ENCODE data around the gene NTRK1. TPM values are rescaled to one million over a fixed set of nuclear protein-coding genes. Genes with fewer than 3 reads are reported as not detected.

Gene NTRK1
- total RNA-seq, 1 donor from 2014 or later = 1.4 TPM

DNA sequence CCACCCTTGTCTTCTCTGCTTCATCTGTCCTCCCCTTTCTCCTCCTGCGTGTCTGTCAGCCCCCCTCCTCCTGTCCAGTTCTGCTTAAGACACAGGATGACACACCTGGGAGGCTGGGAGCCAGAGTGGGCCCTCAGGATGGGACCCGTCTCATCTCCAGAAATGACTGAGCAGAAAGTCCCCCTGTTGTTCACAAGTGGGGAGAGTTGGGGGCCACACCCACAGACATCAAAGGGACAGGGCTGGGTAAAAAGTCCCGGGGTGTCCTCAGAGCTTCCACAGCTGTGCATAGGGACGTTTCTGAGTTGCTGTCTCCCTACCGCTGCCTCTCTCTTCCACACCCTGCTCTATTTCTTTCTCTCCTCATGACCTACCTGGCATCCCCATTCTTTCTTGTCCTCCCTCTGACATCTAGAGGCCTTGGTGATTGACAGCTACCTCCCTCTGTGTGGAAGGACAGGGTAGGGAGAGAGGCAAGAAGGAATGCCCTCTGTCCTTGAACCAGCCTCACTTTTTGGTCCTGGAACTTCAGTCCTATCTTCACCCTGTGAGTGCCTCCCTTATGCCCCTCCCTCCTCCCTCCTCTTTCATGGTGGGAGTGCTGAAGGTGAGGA is 24.5 kb upstream of the NTRK1 start:
- no peak for DNase-seq (ENCODE audit: low spot score)
- intact Hi-C loops (cut with DNase I) = no loop called here

GRCh38 chr1:156836892-156837291 is 23.8 kb upstream of the NTRK1 start:
- no peak for DNase-seq (ENCODE audit: low spot score)
- intact Hi-C loops (cut with DNase I) = no loop called here

- no peak for DNase-seq (ENCODE audit: low spot score)
- intact Hi-C loops (cut with DNase I) = loop anchor here (1.0 to 2.0 kb wide), 2 partner anchors 21 to 54 kb away; partner anchors contain the start of genes NTRK1 and PEAR1
Measured at GRCh38 chr1:156838972-156839371, 21.7 kb upstream of the NTRK1 start.

DNA sequence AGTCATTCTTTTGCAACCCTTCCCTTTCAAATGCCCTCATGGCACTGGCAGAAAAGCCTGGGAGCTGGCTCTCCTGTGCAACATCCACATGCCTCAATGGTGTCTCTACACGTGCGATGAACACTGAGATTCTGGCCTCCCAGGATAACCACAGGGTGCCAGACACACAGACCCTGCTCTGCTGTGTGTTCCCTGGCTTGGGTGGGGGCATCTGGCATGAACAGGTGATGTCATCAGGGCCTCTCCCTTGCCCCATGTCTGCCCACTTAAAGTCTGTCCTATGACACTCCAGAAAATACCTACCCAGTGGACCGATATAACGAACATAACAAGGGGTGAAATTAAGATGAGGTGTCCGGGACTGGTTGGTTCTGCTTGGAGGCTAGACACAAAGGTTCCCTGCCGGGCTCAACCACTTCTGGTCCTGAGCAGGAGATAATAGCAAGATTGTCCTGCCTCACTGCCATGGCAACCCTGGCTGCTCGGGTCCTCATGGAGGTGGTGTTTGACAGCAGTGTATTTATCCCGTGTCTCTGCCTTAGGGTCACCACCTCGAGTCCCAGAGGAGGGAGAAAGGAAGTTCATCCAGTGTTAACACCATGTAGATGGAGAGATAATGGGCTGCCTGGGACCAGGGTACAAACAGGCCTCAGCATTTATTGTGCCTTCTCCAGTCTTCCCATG is 21.1 kb upstream of the NTRK1 start:
- no peak for DNase-seq (ENCODE audit: low spot score)
- intact Hi-C loops (cut with DNase I) = loop anchor here (1.0 to 5.0 kb wide), 3 partner anchors 21 to 88 kb away; partner anchors contain the start of genes NTRK1 and PEAR1

GRCh38 chr1:156840186-156840897 is 20.3 kb upstream of the NTRK1 start:
- intact Hi-C loops (cut with DNase I) = loop anchor here (5.0 kb wide), 1 partner anchor 87 kb away; no protein-coding TSS in a partner anchor
- DNase-seq (ENCODE audit: low spot score) = no peak

GRCh38 chr1:156840898-156841279 is 19.8 kb upstream of the NTRK1 start:
- DNase-seq (ENCODE audit: low spot score) = no peak
- intact Hi-C loops (cut with DNase I) = loop anchor here (5.0 kb wide), 1 partner anchor 86 kb away; no protein-coding TSS in a partner anchor

GRCh38 chr1:156841295-156841855 is 19.3 kb upstream of the NTRK1 start:
- no peak for DNase-seq (ENCODE audit: low spot score)
- intact Hi-C loops (cut with DNase I) = loop anchor here (5.0 kb wide), 1 partner anchor 86 kb away; no protein-coding TSS in a partner anchor

DNA sequence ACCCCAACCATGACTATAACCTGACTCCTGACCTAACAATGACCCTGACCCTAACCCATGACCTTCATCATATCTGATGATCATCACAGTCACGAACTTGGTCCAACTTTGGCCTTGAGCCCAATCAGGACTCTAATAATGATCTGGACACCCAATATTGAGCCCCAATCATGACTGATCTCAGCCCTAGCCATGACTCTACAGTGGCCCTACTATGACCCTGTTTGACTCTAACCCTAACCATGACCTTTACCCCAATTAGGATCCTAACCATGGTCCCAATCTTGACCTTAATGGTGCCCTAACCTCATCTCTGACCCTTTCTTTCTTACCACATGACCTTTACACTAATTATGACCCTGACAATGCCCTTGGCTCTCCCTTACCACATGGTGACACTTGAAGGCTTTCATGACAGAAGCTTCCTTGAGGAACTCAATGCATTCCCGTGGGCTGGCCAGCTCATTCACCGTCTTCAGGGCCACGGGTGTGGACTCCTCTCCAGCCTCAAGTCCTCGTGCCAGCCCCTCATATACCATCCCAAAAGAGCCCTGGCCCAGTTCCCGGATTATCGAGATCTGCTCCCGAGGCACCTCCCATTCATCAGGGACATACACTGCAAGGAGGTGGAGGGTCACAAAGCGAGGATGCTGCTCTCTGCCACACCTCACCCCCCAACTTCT is 17.9 kb upstream of the NTRK1 start:
- intact Hi-C loops (cut with DNase I) = loop anchor here (5.0 kb wide), 1 partner anchor 85 kb away; no protein-coding TSS in a partner anchor
- no peak for DNase-seq (ENCODE audit: low spot score)

- intact Hi-C loops (cut with DNase I) = loop anchor here (5.0 kb wide), 1 partner anchor 83 kb away; no protein-coding TSS in a partner anchor
- DNase-seq (ENCODE audit: low spot score) = no peak
Measured at GRCh38 chr1:156844102-156844501, 16.6 kb upstream of the NTRK1 start.

DNA sequence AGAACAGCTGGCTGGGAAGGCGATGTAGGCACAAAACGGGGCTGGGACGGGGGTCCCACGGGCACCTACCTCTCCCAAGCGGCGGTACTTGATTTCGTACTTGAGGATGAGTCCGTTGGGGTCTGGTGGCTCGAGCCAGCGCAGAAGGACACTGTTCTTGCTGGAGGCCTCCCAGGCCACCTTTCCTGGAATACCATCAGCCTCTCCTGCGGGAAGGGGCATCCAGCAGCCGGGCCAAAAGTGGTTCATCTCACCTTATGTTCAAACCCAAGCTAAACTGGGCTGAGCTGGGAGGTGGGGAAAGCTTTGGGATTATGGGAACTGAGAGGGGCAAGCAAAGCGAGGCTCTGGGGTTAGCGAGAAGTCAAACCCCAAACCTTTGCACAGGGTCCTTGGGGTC is 16.0 kb upstream of the NTRK1 start:
- intact Hi-C loops (cut with DNase I) = loop anchor here (5.0 kb wide), 1 partner anchor 83 kb away; no protein-coding TSS in a partner anchor

DNA sequence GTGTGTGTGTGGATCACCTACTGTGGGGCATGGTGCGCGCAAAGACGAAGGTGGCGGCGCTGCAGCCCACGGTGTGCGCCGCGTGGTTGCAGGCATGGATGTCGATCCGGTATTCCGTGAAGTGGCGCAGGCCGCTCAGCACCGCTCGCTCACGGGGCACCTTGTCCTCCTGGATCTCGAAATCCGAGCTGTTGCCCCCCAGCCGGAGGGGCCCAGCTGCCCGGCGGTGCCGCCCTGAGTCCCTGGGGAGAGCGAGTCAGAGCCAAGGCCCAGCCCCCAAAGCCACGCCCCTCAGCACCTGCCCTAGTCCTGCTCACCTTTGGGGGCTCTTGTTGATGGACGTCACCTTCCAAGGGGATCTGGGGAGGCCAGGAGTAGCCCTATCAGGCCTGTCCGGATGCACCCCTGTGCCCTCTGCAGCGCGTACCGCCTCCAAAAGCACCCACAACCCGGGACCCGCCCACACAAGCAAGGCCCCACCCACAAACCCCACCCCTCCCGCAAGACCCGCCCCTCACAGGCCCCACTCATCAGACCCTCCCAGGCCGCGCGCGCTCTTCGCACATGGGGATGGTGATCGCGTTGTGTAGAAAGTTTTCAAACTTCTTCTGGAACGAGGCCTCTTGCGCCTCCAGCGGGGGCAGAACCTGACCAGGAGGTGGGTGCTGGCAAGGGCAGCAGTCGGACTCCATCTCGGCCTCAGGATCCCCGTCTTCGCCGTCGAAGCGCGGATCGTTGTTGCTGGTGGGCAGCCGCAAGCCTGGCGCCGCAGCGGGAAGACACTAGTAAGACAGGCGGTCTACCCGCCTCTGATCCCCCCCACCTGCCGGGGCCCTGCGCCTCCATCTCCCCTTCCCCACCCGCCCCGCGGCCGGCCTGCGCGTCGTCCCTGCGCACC is 15.4 kb upstream of the NTRK1 start:
- DNase-seq (ENCODE audit: low spot score) = no peak

More for the DNA sequence above, 16.0 kb upstream of the NTRK1 start:
- no peak for DNase-seq (ENCODE audit: low spot score)

DNA sequence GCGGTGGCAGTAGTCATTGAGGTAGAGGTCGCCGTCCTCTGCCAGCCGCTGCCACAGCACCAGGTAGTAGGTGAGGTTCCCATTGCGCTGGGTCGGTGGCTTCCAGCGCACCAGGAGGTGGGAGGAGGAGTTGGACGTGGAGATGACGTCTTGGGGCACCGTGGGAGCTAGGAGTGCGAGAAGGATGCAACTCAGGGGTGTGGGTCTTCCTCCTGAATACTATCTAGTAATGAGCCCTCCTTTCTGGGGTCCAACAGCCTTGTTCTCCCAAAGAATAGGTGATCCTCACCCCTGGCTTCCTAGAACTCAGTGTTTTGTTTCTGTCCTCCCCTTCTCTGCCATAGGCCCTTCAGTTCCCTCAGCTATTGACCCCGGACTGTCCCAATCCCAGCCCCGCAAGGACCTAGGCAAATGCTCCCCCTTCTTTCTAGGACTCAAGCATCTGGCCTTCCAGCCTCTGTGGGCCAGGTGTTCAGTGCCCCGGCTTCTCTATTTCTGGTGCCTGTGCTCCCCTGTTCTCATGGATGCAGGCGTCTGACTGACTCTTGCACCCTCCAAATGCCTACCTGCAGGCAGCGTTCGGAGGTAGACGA is 14.6 kb upstream of the NTRK1 start:
- no peak for DNase-seq (ENCODE audit: low spot score)
- intact Hi-C loops (cut with DNase I) = no loop called here

More for the DNA sequence above, 15.4 kb upstream of the NTRK1 start:
- intact Hi-C loops (cut with DNase I) = no loop called here

GRCh38 chr1:156846643-156847042 is 14.0 kb upstream of the NTRK1 start:
- DNase-seq (ENCODE audit: low spot score) = no peak
- intact Hi-C loops (cut with DNase I) = no loop called here

GRCh38 chr1:156847591-156848460 is 12.8 kb upstream of the NTRK1 start:
- intact Hi-C loops (cut with DNase I) = no loop called here
- no peak for DNase-seq (ENCODE audit: low spot score)

DNA sequence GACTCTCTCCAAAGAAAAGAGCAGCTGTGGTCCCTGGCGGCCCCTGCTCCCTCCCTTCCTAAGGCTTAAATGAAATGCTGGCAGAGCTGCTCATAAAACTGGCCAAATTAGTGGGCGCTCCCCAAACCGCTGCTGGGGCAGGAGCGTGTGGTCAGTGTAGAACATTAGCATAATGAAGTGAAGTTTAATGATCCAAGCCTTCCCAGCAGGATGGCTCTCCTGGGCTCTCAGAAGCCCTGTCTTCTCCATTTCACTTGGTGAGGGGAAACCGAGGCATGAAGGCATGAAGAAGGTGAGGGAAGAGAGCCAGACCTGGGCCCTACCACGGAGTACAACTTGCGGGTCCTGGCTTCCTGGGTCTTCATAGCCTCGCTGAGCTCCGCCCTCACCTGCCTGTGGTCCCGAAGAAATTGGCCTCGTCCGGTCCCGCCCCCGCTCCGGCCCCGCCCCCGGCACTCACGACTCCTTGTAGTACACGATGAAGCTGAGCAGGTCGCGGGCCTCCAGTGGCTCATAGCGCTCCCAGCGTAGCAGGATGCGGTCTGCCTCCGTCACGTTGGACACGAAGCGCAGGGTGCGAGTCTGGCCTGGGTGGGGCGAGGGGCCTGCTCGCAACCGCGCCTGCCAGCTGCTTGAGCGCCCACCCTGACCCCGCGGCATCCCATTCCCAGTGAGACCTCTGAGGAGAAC is 12.1 kb upstream of the NTRK1 start:
- no peak for DNase-seq (ENCODE audit: low spot score)
- intact Hi-C loops (cut with DNase I) = no loop called here

DNA sequence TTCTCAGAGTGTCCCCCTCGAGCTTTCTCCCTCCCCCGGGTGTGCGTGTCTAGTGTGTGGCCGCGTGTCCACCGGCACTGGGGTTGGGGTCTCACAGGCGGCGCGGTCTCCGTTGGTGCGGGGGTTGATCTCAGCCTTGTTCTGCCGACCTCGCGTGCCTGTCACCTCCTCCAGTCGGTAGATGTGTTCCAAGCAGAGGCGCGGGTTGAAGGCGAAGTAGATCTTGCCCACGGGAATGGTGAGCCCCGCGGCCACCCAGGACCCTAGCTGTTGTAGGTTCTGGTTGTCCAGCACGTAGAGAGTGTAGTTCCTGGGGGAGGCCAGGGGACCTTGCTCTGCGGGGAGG is 11.5 kb upstream of the NTRK1 start:
- no peak for DNase-seq (ENCODE audit: low spot score)
- intact Hi-C loops (cut with DNase I) = no loop called here

Measured in cardiac septum (tissue), 1 donor.